NK-92 (cell line): ENCODE measurements around the gene LAT.

Experiments
- DNase-seq: peaks from one replicate; lab custom pipeline; 2025; ENCODE audit not compliant: unreplicated experiment; lab: John Stamatoyannopoulos, UW

LAT gene

DNA sequence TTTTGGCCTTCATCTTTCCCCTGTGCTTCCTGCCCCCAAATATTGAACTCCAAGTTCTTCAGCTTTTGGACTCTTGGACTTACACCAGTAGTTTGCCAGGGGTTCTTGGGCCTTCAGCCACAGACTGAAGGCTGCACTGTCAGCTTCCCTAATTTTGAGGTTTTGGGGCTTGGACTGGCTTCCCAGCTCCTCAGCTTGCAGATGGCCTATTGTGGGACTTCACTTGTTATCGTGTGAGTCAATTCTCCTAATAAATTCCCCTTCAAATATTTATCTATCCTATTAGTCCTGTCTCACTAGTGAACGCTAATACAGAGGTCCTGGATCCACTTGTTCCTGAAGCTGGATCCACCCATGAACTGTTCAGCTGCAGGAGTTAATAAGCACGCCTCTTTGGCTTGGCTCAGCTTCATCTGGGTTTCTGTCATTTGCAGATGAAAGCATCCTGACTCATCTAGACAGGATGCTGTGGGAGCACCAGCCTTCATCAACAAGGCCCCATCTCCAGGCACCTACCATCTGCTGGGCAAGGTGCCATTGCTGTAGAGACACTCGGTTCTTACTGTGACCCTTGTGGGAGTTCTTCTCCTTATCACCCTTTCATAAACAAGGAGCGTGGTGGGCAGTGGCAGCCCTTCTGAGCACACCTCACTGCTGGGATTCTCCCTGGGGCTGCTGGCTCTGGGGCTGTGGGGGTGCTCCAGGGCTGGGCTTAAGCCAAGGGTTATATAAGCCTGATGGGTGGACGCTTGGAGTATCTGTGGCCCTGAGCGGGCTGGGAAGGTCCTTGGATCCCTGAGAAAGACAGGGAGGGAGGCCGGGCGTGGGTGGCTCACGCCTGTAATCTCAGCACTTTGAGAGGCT is 23.1 kb downstream of the LAT start:
- DNase-seq, result no peak

DNA sequence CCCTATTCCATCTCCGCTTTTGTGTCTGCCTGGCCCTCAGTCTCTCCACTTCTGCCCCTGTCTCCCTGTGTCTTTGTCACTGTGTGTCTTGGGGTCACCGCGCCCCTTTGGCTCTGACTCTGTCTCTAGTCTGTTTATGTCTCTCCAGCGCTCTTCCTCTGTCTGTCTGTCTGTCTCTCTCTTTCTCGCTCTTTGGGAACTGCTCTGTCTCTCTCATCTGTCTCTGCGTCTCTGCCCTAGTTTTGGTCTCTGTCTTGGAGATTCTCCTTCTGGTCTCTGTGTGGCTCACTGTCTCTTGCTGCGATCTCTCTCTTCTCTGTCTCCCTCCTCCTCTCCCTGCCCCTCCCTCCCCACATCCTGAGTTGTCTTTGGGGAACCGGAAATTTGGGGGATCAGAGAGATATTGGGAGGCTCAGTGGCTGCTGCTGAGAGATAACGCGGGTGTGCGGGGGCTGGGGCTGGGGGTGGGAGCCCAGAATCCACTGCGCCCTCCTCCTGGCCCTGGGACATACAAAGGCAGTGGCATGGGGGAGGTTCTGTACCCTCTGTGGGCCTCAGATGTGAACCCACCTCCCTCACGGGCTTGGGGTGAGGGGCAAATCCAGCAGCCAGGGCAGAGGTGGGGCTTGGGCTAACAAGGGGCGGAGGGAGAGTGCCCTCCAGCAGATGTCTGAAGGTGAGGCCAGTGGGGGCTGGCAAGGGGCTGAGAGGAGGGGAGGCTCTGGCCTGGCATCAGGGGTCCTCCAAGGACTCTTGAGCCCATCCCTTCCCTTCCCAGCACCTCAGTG is 24.4 kb downstream of the LAT start:
- DNase-seq, result no peak

DNA sequence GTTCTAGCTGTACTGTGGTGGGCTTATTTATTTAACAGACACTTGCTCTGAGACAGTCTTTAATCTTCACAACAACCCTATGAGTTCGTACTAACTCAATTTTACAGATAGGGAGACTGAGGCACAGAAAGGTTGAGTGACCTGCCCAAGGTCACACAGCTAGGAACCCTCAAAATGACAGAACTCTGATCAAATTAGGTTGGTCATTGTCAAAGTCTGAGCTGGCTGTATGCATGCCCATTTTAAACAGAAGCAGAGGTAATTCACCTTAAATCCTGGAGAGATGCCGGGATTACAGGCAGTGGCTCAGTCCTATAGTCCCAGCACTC is 24.9 kb downstream of the LAT start:
- no peak for DNase-seq

DNA sequence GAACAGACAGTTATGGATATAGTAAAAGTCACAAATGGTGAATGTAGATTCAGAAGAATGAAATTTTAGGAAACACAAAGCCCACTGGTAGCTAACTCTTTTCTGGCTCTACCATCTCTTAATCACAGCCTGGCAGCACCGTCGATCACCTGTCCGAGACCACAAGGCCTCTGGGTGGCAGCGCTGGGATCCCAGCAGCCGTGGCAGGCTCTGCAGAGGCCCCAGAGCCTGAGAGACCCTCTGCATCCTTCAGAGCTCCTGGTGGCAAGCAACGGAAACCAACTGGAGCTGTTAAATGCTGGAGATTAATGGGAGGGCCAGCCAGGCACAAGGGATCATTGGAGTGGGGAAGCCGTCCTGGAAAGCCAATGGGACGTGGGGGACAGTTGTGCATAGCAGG is 26.3 kb downstream of the LAT start:
- DNase-seq, result no peak

DNA sequence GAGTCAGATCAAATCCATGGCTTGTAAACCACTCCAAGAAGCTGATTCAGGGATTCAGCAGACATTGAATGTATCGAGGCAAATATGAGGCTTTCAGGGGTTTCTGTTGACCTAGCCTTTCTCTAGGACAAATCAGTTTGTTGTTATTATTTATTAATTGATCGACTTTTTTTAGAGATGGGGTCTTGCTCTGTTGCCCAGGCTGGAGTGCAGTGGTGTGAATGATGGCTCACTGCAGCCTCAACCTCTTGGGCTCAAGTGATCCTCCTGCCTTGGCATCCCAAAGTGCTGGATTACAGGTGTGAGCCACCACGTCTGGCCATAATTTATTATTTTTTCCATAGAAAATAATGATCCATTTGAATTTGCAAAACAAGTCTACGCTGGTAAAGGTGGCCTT is 27.0 kb downstream of the LAT start:
- no peak for DNase-seq

DNA sequence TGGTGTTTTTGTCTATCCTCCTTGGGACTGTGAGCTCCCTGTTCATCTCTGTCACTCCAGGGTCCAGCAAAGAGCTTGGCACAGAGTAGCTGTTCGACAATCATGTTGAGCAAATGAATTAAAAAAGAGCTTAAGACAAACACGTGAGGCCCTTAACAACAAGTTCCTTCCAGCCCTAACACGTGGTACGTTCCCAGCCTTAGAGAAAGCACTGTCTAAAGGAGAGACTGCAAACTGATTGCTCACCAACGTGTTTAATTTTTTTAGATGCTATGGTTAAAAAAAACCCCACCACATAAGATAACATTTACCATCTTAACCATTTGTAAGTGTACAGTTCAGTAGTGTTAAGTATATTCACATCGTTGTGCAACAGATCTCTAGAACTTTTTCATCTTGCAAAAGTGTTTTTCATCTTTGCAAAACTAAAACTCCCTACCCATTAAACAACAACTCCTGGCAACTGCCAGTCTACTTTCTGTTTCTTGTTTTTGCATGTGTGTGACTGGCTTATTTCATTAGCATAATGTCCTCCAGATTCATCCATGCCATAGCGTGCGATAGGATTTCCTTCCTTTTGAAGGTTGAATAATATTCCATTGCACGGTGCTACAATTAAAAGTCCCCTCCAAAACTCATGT is 28.2 kb downstream of the LAT start:
- DNase-seq, result no peak

DNA sequence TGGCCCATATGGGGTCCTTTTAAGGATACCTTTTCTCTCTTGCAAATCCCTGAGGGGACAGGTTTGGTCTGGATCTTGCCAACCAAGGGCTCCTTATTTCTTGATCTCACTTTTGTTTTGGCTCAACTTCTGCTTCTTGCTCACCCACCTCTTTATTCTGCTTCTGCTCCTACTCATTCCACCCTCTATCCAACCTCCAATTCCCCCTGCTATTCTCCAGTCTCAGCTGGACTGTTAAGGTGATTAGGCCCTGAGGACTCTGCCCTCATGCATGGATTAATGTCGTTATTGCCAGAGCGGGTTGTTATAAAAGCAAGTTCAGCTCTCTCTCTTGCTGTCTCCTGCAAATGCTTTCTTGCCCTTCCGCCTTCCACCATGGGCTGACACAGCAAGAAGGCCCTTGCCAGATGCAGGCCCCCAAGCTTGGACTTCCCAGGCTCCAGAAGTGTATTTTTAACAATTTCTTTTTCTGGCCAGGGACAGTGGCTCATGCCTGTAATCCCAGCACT is 29.8 kb downstream of the LAT start:
- DNase-seq, result no peak

DNA sequence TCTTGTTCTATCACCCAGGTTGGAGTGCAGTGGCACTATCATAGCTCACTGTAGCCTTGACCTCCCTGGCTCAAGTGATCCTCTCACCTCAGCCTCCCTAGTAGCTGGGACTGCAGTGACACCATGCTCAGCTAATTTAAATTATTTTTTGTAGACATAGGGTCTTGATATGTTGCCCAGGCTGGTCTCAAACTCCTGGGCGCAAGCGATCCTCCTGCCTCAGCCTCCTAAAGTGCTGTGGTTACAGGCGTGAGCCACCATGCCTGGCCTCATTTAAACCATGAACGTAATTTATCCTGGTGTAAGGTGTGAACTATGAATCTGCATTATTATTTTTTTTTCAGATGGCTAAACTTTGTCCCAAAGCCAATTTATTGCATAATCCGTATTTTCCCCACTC is 37.3 kb downstream of the LAT start:
- no peak for DNase-seq

DNA sequence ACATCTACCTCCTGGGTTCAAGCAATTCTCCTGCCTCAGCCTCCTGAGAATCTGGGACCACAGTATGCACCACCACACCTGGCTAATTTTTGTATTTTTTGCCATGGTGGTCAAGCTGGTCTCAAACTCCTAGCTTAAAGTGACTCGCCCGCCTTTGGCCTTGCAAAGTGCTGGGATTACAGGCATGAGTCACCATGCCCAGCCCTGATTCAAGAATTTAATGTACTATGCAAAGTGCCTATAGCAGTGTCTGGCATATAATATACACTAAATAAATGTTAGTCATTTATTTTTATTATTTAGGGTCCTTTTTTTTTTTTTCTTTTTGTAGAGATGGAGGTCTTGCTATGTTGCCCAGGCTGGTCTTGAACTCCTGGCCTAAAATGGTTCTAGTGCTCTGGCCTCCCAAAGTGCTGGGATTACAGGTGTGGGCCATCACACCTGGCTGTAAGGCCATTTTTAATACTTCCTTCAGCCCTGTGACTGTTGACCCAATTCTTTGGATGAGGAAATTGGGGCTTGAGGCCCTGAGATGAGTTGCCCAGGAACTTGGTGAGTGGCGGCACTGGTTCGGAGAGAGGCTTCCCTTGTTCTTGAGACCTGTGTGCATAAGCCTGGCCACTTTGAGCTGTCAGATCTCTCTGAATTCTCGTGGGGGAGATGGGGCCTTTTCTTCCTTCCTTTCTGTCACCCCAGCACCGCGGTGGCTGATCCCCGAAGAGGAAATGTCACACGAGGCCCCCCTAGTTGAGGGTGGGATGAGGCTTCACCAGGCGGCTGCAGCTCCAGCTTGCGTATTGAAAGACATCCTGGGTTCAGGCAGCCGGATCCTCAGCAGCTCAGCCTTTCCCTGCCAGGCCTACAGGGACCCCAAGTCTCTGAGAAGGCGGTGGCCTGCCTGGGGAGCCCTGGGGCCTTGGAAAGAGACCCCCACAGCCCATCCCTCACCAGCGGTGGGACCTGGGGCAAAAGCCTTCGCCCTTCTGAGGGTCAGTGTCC is 38.7 kb downstream of the LAT start:
- no peak for DNase-seq

DNA sequence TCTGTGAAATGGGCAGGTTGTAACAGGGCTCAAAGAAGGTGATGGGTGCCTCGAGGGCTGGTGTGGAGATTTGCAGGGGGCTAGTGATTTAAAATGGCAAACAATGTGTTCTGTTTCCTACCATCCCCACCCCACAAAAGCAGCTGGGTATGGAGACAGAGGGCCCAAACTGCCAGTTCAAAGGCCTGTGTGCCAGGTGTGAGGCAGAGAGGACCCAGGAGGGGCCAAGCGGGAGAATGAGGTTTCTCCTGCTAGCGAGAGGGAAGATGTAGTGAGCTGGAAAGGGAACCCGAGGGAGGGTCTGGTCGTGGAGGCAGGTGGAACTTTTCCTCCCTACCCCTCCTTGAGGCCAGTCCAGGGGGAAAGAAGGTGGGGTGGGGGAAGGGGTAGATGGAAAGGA is 39.4 kb downstream of the LAT start:
- no peak for DNase-seq

DNA sequence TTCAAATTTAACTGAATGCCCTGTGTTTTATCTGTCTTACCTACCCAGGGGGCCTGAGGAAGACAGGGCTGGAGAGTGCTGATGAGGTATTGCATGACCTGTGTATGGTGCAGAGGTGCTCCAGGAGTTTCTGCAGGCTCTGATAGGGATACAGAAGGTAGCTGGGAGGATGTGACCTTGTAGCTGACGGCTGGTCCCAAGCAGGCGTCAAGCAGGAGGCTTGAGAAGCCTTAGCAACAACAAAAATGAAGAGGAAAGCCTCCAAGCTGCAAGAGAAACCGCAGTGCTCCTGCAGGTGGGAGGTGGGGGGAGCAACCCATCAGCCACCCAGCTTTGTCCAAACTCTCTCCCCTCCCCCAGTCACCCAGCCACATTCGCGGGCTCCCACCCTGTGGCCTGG is 40.4 kb downstream of the LAT start:
- no peak for DNase-seq

DNA sequence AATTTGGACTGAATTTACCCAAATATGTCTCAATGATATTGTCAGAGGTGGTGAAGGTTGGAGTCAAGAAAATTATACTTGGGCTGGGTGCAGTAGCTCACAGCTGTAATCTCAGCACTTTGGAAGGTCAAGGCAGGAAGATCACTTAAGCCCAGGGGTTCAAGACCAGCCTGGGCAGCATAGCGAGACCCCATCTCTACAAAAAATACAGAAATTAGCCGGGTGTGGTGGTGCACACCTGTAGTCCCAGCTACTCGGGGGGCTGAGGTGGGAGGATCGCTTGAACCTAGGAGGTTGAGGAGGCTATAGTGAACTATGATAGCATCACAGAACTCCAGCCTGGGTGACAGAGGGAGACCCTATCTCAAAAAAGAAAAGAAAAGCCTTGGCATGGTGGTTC is 40.9 kb downstream of the LAT start:
- no peak for DNase-seq

DNA sequence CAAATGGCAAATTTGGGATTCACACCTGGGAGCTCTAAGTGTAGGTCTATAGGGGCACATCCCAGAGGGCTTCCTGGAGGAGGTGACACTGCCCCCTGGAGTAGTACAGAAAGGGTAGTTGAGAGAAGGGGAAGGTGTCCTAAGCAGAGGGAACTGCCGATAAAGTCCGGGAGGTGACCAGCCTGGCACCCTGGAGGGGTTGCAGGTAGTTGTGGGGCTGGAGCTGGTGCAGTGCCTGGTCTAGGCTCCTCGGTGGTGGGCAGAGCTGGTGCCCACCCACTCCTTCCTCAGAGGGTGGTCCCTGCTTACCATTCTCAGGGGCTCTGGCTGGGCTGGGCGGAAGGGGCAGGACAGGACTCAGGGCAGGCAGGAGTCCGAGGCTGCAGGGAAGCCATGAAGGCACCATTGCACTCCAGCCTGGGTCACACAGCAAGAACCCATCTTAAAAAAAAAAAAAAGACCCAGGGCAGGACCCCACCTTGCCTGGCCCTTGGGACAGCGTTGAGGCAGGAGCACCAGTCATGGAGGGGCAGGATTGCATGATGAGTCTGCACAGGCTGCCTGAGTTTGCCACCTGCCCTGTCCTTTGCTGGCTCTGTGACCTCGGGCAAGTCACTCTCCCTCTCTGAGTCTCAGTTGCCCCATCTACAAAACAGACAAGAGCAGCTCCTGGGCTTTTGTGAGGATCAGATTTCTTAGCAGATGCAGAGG is 43.8 kb downstream of the LAT start:
- DNase-seq, result no peak

DNA sequence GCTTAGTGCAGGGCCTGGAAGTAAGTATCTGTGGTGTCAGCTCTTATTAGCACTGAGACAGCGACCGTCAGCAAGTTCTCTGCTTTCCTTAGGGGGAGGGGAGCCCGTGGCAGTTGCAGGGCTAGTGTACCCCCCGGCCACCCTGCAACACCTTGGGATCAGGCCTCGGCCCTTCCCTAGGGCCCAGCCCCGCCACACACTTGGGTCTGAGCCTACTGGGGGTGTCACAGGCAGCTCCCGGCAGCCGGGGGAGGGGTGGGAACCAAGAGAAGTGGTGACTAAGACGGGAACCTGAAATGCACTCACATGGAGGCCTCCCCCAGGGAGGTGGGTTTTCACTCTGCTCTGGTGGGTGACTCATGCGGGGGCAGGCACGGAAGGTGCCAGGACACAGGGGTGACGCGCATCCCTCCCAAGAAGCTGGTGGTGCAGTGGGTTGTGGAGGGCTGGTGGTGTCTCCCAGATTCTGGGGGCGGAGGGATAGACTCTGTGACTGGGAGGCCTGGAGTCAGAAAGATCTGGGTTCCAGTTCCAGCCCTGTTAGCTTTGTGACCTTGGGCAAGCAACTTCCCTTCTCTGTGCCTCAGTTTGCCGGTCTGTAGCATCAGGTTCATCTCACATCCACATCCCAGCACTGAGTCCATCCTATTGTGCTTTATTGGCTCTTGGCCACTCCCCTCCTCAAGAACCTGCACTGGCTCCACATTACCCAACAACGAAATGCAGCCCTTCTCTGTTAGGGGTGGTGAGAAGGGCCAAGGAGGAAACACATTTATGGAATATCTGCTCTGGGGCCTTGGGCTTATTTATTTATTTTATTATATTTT is 44.5 kb downstream of the LAT start:
- no peak for DNase-seq

DNA sequence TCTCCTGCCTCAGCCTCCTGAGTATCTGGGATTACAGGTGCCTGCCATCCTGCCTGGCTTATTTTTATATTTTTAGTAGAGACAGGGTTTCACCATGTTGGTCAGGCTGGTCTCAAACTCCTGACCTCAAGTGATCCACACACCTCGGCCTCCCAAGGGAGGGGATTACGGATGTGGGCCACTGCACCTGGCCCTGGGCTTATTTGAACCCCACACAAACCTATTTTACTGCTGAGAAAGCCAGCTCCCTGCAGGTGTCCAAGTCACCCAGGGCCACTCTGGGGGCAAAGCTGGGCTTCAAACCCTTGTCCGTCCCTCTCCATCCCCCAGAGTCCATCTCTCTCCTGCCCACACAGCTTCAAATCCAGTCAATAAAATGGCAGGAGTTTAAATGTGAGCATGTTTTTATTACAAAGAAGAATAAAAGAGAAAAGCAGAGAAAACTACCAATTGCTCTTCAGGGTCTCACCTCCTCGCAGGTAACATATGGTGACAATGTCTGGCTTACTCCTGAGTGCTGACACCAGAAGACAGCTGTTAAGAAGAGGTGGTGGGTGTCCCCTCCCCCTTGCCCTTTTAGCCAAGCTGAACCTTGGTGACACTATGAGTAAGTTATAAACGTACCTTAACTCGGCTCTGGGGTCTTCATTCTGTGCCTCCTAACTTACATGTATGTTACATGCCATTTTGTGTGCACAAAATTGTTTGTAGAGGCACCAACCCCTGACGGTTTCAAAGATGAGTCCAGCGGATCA is 45.4 kb downstream of the LAT start:
- no peak for DNase-seq
